Activated CD4-positive, alpha-beta T cell treated with anti-CD3 and anti-CD28 coated beads, Interleukin-2, Interleukin-6, amounts not matched to agents 100 ng/mL and 50 ng/mL, durations not matched to agents 16 hours and 8 hours (primary cell): Measurements from ENCODE around the gene RALB.
"Not testable (repeated sequence)": the region's sequence is repeated elsewhere in the genome, so short reads cannot be mapped to it uniquely, and the experiment has no call there.

Experiments used
- DNase-seq: peaks from one replicate; pipeline ENCODE4 v3.0.0-alpha.2; 2020

RALB gene

DNA sequence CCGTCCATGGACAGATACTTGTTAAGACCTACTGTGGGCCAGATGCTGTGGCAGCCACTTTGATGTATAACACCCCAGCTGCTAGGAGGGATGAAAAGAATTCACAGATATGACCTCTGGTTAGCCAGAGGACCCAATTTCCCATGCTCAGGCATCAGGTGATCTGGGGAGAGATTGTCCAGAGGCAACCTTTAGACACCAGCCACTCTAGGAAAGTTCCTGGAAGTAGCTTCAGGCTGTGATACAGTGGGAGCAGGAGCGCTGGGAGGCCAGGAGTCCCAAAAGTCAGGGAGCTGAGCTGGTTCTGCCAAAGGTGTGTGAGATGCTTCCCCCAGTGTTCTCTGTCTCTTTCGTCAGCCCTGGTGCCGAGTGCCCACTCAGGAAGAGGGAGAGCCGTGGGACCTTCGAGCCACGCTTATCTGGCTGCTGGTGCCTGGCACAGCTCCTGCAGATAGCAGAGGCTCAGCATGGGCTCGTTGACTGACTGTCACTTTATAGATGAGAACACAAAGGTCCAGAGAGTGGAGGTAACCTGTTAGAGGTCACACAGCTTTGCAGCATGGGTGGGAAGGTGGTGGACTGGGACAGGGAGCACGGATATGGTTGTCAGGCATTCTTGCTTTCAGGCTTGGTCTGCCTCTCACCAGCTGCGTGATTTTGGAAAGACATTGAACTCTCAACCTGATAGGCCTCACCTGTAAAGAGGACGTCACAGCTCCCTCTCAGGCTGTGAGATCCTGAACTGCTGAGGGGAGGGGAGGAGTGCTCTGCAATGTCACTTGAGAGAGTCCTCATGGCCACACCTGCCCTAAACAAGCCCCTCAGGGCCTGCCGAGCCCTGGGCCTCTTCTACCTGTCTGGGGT, 7.8 kb upstream of the RALB start:
- DNase-seq: no peak

DNA sequence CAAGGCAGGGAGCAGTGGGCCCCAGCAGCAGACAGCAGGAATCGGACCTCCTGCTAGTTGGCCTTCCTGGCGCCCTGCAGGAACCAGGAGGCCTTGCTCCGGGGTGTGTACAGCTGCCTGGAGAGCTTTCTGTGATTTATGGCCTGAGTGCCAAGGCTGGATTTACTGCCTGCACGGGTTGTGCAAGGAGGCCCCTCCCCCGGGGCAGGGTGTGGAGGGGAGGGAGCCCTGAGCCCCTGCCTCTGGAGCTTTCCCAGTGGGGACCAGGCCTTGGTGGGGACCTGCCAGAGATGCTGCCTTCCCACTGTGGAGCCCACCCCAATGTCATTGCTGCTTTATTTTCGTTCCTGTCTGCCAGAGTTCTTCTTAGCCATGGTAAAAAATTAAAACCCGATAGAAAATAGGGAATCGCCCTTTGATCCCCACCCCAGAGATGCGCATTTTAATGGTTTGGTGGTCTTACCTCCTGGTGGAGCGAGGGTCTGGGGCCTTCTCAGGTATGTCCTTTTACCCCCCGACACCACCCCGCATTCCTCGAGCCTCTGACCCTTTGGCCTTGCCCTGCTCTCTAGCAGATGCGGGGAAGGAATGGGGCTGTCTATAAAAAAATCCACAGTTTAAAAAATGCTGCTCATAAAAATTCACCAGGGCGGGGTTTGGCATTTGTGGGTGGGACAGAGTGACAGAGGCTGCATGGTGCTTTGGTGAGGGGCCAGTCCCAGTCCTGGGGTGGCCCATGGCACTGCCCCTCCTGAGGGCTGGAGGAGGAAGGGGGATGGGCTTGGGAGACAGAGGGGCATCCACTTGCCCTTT, 6.9 kb upstream of the RALB start:
- DNase-seq: no peak

DNA sequence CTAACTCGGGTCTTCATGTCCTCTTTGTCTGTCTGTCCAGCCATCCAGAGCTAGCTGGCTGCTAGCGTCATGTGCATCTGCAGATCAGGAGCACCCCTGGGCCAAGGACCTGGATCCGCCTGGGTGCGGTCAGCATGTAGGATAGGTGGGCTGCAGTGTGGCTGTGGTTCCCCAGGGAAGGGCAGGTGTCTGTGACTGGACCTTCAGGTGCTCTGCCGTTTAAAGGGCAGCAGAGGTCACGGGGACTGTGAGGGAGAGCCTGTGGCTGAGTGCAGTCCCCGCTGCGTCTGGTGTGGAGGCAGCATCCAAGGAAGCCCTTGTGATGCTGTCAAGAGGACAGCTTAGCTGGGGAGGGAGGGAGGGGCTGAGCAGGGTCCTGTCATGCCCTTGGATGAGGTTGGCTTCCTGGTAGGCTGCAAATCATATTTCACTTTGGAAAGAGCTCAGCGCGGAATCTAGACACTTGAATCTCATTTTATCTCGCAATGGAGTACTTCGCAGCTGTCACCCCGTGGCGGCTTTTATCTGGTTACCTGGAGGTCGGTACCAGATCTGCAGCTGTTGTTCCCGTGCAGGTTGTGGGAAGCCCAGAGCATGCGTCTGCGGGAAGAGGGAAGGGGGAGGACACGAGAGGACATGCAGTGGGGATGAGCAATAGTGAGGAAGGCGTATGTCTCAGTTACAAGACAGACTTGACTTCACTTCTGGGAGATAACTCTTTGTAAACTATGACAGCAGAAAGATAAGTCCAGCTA, 5.9 kb upstream of the RALB start:
- no peak for DNase-seq

DNA sequence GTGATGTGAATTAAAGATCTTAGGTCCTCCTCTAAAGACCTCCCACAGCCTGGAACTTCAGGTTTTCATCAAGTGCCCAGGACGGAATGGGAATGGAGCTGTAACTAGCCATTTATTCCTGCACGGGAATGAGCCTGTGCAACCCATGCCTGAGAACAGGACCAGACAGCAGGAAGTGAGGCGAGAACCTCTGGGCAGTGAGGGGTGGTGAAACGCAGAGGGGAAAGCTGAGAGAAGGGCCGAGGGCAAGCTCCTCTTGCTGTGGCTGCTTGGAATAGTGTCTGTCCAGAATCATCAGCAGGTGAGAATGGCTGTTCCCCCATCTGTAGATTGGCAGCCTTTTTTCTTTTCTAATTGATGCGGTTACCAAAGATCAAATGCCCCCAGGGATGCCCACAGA, 4.8 kb upstream of the RALB start:
- DNase-seq: no peak

DNA sequence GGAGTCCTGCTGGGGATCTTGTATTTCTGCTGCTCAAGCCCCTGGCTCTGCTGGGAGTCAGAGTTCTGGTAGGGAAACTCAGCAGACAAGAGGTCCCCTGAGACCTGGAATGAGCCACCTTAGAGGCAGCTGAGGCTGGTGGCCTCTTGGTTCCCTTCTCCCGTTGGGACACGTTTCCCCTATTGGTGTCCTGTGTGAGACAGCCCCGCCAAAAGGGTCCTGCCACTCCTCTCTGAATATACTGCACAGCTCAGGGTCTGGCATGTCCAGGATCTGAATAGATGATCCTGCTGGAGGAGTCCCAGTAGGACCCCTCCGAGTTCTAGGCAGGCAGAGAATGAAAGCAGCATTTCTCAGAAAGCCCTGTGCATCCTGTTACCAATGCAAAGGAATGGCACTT, 2.0 kb upstream of the RALB start:
- no peak for DNase-seq

DNA sequence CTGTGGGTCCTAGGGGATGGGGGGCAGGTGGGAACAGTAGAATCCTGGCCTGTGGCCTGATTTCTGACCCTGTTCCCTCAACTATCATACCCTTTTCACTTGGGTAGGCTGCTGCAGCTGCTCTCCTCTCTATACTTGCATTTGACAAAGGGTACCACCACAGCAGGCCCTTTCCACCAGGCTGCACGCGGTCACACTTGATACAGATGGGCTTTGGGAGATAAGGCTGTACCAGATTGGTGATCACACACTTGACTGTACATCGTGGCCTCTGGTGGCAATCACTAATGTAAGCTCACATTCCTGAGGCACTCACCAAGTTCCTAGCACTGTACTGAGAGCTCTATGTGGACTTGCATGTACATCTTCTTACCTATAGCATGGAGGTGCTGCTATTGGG, 1.6 kb upstream of the RALB start:
- no peak for DNase-seq

DNA sequence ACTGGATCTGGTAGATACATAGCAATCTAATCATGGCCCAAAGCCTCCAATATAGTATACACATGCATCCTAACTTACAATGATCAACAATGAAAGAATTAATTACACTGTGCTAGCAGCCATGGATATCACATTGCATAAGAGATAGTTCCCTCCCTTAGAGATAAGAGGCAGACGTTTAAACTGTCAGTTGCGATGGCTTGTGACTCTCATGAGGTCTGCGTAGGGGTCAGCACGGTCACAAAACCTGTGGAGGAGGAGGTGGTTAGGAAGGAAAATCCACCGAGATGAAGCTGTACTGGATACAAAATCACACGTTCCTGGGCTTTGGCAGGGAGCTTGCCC, 800 bp upstream of the RALB start:
- DNase-seq: no peak

DNA sequence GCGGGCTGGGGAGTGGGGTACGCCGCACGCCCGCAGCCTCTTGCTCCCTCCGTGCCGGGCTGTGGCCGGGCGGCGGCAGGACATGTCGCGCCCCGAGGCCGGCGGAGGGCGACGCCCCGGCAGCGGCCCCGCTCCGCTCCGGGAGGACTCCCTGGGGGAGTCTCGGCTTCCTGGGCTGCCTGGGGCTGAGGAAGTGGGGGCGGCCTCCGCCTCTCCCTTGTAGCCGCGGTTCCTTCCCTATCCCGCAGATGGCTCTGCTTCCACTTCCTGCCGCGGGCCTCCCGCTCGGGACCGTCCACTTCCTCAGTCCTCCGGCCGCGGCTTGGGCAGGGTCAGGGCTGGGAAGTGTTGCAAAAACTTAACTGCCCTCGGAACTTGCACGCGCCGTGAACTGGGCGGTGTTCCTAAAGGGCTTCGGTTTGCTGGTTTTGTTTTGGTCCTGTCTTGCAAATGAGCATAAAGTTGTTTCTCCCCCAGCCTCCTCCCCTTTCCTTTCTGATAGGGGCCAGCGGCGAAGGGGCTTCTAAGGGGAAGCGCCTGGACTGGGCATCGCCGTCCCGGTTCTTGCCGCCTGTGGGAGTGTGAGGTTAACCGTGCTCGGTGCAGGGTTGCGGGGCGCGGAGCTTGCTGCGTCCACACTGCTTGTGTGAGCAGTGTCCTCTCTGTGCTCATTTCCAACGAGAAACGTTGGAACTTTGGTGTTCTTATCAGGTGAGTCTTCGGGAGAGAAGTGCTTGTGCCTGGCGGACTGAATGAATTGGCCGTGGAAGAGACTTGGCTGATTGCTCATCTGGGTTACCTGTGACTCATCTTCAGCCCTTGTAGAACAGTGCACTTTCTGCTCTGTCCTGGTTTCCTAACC, 600 bp downstream of the RALB start:
- DNase-seq: peak; percentile 60

DNA sequence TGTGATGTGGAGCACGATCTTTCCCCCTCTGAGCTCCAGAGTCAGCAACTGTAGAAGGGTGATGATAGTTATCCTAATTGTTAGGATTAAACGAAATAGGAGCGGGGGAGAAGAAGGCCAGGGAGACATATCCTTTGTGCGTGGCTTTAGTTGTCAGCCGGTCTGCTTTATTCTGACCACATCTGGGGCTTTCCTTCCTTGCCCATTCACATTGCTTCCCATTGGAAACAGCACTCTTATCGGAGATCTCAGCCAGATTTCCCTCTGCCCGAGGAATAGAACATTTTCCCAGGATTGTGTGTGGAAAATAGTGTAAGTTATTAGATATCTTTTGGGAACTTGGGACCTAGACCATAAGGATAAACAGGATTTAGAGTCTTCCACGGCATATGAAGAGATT, 1.5 kb downstream of the RALB start:
- DNase-seq: no peak

DNA sequence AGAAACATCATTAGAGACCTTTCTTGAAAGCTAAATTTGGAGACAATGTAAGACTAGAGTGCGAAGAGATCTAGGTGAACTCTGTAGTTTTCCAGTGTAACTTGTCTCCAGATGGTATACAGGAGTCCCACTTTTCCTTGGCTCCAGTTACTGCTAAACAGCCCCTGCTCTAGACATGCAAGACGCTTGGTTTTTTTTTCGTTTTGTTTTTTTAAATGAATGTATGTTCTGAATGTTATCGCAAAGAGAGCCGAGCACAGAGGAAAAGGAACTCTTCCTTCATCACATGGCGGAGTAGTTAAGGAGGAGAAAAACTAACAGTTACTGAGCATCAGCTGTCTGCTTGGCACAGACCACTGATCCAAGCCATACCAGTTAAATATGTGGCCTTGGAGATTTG, 2.4 kb downstream of the RALB start:
- no peak for DNase-seq

DNA sequence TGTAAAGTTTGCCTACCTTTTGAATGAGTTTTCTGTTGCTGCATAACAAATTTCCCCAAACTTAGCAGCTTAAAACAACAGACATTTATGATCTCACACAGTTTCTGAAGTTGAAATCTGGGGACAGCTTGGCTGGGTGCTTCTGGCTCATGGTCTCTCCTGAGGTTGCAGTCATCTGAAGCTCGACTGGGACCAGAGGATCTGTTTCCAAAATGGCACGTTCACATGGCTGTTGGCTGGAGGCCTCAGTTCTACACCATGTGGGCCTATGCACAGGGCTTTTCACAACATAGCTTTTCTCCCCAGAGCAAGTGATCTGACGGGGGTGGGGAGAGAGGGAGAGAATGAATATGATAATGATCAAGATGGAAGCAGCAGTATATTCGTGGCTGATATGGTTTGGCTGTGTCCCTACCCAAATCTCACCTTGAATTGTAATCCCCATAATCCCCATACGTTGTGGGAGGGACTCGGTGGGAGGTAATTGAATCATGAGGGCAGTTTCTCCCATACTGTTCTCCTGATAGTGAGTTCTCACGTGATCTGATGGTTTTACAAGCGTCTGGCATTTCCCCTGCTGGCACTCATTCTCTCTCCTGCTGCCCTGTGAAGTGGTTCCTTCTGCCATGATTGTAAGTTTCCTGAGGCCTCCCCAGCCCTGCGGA, 3.5 kb downstream of the RALB start:
- DNase-seq: no peak

DNA sequence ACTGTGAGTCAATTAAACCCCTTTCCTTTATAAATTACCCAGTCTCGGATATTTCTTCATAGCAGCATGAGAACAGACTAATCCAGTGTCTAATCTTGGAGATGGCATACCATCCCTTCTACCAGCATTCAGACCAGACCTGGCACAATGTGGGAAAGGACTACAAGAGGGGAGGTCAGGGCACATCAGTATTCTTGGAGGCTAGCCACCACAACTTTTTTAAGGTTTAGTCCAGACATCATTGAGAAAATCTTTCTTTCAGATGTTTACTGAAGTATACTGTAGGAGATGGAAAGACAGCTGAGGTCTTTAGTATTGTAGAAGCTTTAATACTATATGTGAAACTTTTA, 4.0 kb downstream of the RALB start:
- no peak for DNase-seq

DNA sequence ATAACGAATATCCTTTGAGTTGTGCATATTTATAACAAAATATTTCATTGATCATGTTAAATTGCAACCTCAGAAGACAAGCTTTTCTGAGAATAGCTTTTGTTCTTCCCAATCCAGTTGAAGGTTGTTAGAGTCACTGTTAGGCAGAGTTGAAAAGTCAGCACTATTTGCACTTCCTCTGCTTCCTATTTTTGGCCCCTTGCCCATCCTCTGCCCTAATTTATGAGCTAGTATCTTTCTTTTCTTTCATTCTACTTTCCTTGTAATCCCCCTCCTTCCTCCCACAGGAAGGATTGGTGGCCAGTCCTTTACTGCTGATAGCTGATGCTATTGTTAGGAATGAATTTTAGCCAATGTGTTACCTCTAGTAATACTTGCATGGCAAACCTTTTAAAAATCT, 4.9 kb downstream of the RALB start:
- DNase-seq: no peak

DNA sequence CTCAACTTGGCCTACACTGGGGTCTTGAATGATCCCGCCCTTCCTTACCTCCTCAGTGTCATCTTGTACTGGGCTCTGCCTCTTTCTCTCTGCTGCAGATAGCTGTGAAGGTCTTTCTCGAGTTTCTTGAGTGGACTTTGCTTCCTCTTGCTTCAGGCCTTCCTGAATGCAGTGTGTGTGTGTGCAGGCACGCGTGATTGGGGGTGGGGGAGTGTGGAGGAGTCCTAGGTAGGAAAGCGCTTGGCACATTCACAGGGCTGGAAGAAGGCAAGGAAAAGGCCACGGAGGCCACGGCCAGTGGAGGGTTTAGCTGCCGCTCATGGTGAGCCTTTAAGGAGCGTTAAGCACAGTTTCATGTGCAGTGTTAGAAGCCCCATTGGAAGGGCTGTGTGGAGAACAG, 5.5 kb downstream of the RALB start:
- no peak for DNase-seq

DNA sequence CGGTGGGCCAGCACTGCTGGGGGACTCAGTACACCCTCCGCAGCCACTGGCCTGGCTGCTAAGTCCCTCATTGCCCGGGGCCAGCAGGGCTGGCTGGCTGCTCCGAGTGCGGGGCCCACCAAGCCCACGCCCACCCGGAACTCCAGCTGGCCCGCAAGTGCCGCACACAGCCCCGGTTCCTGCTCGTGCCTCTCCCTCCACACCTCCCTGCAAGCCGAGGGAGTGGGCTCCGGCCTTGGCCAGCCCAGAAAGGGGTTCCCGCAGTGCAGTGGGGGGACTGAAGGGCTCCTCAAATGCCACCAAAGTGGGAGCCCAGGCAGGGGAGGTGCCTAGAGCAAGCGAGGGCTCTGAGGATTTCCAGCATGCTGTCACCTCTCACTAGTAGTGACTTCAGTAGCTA, 7.3 kb downstream of the RALB start:
- not testable (repeated sequence) for DNase-seq

DNA sequence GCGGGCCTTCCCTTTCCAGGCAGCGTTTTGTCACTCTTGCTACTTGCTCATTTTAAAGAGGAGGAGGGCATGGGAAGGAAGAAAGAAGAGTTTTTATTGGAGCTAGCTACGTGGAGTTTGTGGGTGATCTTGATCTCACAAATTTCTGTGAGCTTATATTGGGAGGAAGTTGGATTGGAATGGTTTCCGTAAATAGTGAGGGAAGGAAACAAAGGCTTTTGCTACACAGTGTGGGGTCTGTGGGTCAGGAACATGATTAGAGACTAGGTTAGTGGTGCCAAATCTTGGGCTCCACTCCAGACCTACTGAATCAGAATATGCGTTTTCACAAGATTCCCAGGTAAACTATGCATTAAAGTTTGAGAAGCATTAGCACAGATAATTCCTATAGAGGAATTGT, 8.1 kb downstream of the RALB start:
- DNase-seq: no peak

DNA sequence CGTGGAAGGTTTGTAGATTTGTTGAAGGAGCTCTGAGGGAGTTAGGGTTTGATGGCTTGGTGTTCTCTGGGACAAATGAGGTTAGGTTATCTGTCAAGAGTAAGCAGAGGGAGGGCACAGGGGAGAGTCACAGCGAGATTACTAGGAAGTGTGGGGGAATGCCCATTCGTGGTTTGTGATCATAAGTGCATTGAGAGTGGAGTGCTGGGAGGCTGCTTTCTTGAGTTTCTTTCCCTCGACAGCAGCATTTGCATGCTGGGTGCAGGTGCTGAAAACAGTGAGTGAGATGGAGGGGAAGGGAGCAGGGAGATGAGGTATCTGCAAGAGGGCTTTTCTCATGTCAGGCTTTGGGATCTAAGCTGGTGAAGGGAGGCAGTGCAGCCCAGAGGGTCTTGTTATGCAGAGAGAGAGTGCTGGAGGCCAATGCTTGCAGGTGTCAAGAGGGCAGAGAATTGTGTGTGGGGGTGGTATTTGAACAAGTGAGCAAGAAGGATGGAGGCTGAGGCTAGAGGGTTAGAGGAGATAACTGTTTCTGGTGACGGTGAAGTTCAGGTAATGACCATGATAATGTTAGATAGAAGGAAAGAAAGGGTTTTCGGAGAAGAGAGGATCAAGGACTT, 8.8 kb downstream of the RALB start:
- DNase-seq: peak; percentile 69

DNA sequence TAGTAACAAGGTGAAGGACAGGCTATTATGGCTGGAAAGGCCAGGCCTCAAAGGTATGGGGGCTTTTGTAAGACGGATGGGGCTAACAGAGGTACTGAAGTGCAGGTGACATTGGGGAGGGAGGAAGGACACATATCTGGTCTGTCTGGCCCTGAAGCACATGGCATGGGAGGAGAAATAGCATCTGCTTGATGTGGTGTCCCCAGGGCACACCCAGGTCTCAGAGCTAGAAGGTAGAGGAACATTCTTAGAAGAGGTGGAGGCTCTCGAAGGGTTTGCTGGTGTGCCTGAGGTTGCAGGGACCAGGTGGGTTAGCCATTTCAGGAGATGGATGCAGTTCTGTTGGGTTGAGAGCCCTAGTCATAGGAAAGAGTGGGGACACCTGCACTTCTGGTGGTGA, 9.5 kb downstream of the RALB start:
- no peak for DNase-seq

DNA sequence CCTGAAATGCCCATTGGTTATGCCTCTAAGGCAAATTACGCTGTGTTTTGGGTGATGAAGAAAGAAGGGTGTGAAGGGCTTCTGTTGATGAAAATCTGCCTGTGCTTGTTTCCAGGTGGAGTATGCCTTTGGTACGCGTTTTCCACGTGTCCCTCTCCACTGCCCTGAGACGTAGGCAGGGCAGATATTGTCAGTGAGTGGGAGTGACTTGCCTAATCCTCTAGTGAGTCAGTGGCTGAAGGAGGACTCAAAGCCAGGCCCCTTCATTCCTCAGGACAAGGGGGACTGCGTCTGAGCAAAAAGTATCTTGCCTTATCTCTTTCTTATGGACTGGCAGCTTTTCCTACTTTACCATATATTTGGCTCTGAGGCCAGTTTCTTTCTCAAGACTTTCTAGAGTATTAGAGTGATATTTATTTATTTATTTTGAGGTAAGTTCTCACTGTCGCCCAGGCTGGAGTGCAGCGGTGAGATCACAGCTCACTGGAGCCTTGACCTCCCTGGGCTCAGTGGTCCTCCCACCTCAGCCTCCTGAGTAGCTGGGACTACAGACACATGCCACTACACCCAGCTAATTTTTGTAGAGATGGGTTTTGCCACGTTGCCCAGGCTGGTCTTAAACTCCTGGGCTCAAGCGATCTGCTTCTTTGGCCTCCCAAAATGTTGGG, 10.2 kb downstream of the RALB start:
- DNase-seq: no peak

DNA sequence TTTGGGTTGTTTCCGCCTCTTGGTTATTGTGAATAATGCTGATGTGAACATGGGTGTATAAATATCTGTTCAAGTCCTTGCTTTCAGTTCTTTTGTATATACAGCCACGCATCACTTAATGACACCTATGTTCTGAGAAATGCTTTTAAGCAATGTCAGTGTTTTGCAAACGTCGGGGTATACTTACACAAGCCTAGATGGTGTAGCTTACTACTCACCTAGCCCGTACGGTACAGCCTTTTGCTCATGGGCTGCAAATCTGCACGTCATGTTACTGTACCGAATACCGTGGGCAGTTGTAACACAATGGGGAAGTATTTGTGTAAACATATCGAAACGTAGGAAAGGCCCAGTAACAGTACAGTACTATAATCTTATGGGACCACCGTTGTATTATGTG, 12.4 kb downstream of the RALB start:
- no peak for DNase-seq

DNA sequence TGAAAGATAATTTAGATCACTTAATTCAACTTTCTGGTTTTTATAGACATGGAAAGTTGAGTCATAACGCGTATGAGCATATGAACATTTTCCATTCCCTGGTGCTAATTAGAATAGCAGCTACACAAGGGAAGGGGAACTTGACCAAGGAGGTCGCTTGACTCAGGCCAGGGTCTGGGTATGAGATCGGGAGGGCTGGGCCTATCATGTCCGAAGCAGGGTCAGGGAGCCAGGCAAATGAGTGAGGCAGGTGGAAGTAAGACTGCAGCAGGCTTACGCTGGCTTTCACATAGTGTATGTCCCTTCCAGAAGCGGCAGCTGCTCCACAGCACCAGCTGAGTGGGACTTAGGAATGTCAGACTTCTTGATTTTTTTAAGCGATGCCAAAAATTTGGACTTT, 14.7 kb downstream of the RALB start:
- DNase-seq: peak; percentile 32
